Bronchial epithelial cell (primary cell): ENCODE data around the gene ZNF438. TPM values are rescaled to one million over a fixed set of nuclear protein-coding genes. Genes with fewer than 3 reads are reported as not detected.

Experiments used
- DNase-seq: peaks from one replicate; pipeline ENCODE4 v3.0.0-alpha.2; 2010; ENCODE audit warnings: low read depth
- FAIRE-seq: peaks from 2 replicates; lab custom pipeline; 2011; peaks lifted over from hg19 to GRCh38; lab: Jason Lieb, UNC
- H3K27me3 ChIP-seq: 2 replicates; pipeline ENCODE4 v1.5.1; 2011; ENCODE audit warnings: low read length; ENCODE audit not compliant: control insufficient read depth, insufficient read depth
- H3K36me3 ChIP-seq: 2 replicates; pipeline ENCODE4 v1.5.1; 2011; ENCODE audit warnings: low read length; ENCODE audit not compliant: control insufficient read depth, insufficient read depth
- H3K4me3 ChIP-seq: 2 replicates; pipeline ENCODE4 v1.5.1; 2011; ENCODE audit warnings: mild to moderate bottlenecking, low read depth, low read length, control low read depth
- CTCF ChIP-seq: IDR thresholded peaks from 2 replicates; pipeline ENCODE4 v1.5.1; 2011; ENCODE audit warnings: mild to moderate bottlenecking, moderate library complexity, low read length, control low read depth, inconsistent platforms; ENCODE audit not compliant: insufficient read depth, severe bottlenecking
- total RNA-seq: library from RNA; depleted of rRNA; stranded (reverse); fragments of >200 nt; gene quantifications from 2 replicates; pipeline ENCODE4 v1.2.1, GENCODE V29; 2014

ZNF438 gene
- total RNA-seq, 1 donor from 2014 or later = 0.79 TPM

DNA sequence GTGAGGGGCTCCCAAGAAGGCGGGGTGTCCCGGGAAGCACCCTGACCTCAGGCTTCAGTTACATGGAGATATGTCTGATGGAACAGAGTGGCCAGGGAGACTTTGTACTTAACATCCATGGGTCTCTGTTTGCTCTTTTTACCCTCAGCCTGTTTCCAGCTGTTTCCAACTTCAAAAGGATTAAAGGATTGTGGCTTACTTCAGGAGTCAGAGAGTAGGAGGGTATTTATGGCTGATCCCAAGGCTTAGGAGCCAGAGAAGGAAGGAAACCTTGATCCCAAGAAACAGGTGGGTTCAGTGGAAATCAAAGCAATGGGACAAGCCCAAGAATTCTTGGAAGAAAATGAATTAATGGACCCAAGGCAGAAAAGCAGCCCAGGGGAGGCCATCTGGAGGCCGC, 37.7 kb upstream of the ZNF438 start:
- Histone ChIP-seq H3K27me3 (no peaks in the 10 kb centered on the region), H3K4me3 (no peak overlapping the region), H3K36me3 (no peaks in the 10 kb centered on the region)
- FAIRE-seq = no peak
- no peak for DNase-seq
- TF ChIP-seq CTCF = no peak

GRCh38 chr10:31064348-31064747, 32.7 kb upstream of the ZNF438 start:
- Histone ChIP-seq H3K27me3 (no peaks in the 10 kb centered on the region), H3K36me3 (no peaks in the 10 kb centered on the region), H3K4me3 (no peak overlapping the region)
- DNase-seq = peak; percentile 30
- no peak for TF ChIP-seq CTCF
- FAIRE-seq = no peak

- Histone ChIP-seq H3K27me3 (no peaks in the 10 kb centered on the region), H3K36me3 (no peaks in the 10 kb centered on the region), H3K4me3 (no peak overlapping the region)
- FAIRE-seq (peak; percentile 32), DNase-seq (no peak)
- no peak for TF ChIP-seq CTCF
Observed at GRCh38 chr10:31063841-31064240, 32.2 kb upstream of the ZNF438 start.

DNA sequence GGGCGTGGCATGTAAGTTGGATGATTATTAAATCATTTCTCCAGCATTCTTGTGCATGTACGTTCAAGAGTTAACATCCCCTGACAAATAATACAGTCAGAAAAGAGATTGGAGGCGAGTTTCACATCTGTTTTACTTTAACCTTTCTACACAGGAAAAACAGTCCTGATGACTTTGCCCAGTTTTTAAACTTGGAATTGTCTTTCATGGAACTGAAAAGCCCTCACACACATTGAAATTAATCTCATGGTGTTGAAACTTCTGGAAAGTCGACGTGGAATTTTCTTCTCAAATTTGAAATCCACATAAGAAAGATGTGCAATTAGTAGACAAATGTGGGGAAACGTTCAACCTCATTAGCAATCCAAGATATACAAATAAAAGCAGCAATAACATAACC, 31.2 kb upstream of the ZNF438 start:
- DNase-seq (peak; percentile 56), FAIRE-seq (no peak)
- no peak for TF ChIP-seq CTCF
- Histone ChIP-seq H3K4me3 (no peak overlapping the region), H3K27me3 (no peaks in the 10 kb centered on the region), H3K36me3 (no peaks in the 10 kb centered on the region)

DNA sequence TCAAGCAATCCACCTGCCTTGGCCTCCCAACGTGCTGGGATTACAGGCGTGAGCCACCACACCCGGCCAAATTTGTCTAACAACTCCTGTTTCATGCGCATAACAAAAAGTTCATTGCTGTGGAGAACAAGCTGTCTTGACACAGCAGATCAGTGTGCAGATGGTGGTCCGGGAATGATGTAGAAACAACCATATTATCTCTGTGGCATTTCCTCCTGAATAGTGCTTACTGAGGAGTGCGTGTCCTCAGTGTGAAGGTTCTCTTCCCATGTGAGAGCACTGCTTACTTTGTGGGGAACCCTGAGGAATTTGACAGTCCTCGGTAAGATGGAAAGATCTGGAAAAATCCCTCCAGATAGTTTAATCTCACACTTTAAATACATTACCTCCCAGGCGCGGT, 30.3 kb upstream of the ZNF438 start:
- no peaks in the 10 kb centered on the region for H3K36me3 ChIP-seq
- H3K4me3 ChIP-seq = no peak overlapping the region
- DNase-seq (no peak), FAIRE-seq (no peak)
- TF ChIP-seq CTCF = no peak
- H3K27me3 ChIP-seq = no peaks in the 10 kb centered on the region
